Measurements from ENCODE around the gene MNX1. TPM values are rescaled to one million over a fixed set of nuclear protein-coding genes. Genes with fewer than 3 reads are reported as not detected.

Gene MNX1
- total RNA-seq, 1 experiment from 2014 or later = not detected

GRCh38 chr7:156994417-156994816 is 16.0 kb downstream of the MNX1 start:
- CTCF ChIA-PET = no interaction called here
- no peaks in the 10 kb centered on the region for H3K4me1 ChIP-seq (ENCODE audit: insufficient read depth, low read length, poor library complexity, severe bottlenecking)
- H3K4me3 ChIP-seq (ENCODE audit: low read depth, low read length, poor library complexity, severe bottlenecking) = no peak overlapping the region
- peaks cover 51% of the 10 kb centered on the region for H3K27me3 ChIP-seq (replicated peaks; ENCODE audit: insufficient read depth, low read depth, low read length, poor library complexity)
- BruUV-seq (replicated peaks) = no TSS peak
- H3K27ac ChIP-seq (ENCODE audit: low read depth, low read length, poor library complexity, severe bottlenecking) = no peak overlapping the region
- DNase-seq (ENCODE audit: low spot score) = no peak
- intact Hi-C loops (cut with micrococcal nuclease; ENCODE audit: unreplicated experiment) = no loop called here
- TF ChIP-seq EZH2 (IDR thresholded peaks at IDR 0.05; ENCODE audit: borderline replicate concordance, low read depth, low read length, poor library complexity, severe bottlenecking) = no peak
- POLR2A ChIA-PET (ENCODE audit: low non-redundant PET) = no interaction called here
- no peaks in the 10 kb centered on the region for H3K9me3 ChIP-seq (ENCODE audit: low read depth, low read length, poor library complexity, severe bottlenecking)
- no peaks in the 10 kb centered on the region for H3K36me3 ChIP-seq (ENCODE audit: insufficient read depth, low read length, poor library complexity, severe bottlenecking)

GRCh38 chr7:156993925-156994235 is 16.6 kb downstream of the MNX1 start:
- Histone ChIP-seq H3K4me3 (ENCODE audit: low read depth, low read length, poor library complexity, severe bottlenecking) (no peak overlapping the region), H3K36me3 (ENCODE audit: insufficient read depth, low read length, poor library complexity, severe bottlenecking) (no peaks in the 10 kb centered on the region), H3K9me3 (ENCODE audit: low read depth, low read length, poor library complexity, severe bottlenecking) (no peaks in the 10 kb centered on the region), H3K4me1 (ENCODE audit: insufficient read depth, low read length, poor library complexity, severe bottlenecking) (no peaks in the 10 kb centered on the region), H3K27me3 (replicated peaks; ENCODE audit: insufficient read depth, low read depth, low read length, poor library complexity) (peaks cover 46% of the 10 kb centered on the region), H3K27ac (ENCODE audit: low read depth, low read length, poor library complexity, severe bottlenecking) (no peak overlapping the region)
- intact Hi-C loops (cut with micrococcal nuclease; ENCODE audit: unreplicated experiment) = no loop called here
- ChIA-PET POLR2A (ENCODE audit: low non-redundant PET) (no interaction called here), CTCF (no interaction called here)
- no TSS peak for BruUV-seq (replicated peaks)
- no peak for TF ChIP-seq CTCF (conservative IDR thresholded peaks at IDR 0.05; ENCODE audit: low read depth, low read length)
- TF ChIP-seq EZH2 (IDR thresholded peaks at IDR 0.05; ENCODE audit: borderline replicate concordance, low read depth, low read length, poor library complexity, severe bottlenecking) = no peak
- no peak for DNase-seq (ENCODE audit: low spot score)

- Histone ChIP-seq H3K36me3 (ENCODE audit: insufficient read depth, low read length, poor library complexity, severe bottlenecking) (no peaks in the 10 kb centered on the region), H3K4me1 (ENCODE audit: insufficient read depth, low read length, poor library complexity, severe bottlenecking) (no peaks in the 10 kb centered on the region), H3K4me3 (ENCODE audit: low read depth, low read length, poor library complexity, severe bottlenecking) (no peak overlapping the region), H3K9me3 (ENCODE audit: low read depth, low read length, poor library complexity, severe bottlenecking) (no peaks in the 10 kb centered on the region), H3K27ac (ENCODE audit: low read depth, low read length, poor library complexity, severe bottlenecking) (no peak overlapping the region), H3K27me3 (replicated peaks; ENCODE audit: insufficient read depth, low read depth, low read length, poor library complexity) (peaks cover 40% of the 10 kb centered on the region)
- POLR2A ChIA-PET (ENCODE audit: low non-redundant PET) = no interaction called here
- no TSS peak for BruUV-seq (replicated peaks)
- TF ChIP-seq CTCF (conservative IDR thresholded peaks at IDR 0.05; ENCODE audit: low read depth, low read length) (no peak), EZH2 (IDR thresholded peaks at IDR 0.05; ENCODE audit: borderline replicate concordance, low read depth, low read length, poor library complexity, severe bottlenecking) (no peak)
- CTCF ChIA-PET = no interaction called here
- intact Hi-C loops (cut with micrococcal nuclease; ENCODE audit: unreplicated experiment) = no loop called here
- no peak for DNase-seq (ENCODE audit: low spot score)
These were observed 17.2 kb downstream of the MNX1 start for GRCh38 chr7:156993021-156993924.

All from A673 (cell line).